Uterus (tissue), 4 donors: ENCODE results near the gene RNF123. TPM values are rescaled to one million over a fixed set of nuclear protein-coding genes. Genes with fewer than 3 reads are reported as not detected.
"Not testable (repeated sequence)": the region's sequence is repeated elsewhere in the genome, so short reads cannot be mapped to it uniquely, and the experiment has no call there.

ENCODE experiments used
- DNase-seq, 2 donors: peaks; one replicate each; pipeline ENCODE4 v3.0.0-alpha.2; 2019 to 2020
- H3K27ac ChIP-seq, 2 donors: fragments of 200-600 bp; sonication (generic); 1 replicate in 1 of 2; 2 replicates in 1 of 2; pipeline ENCODE4 v1.5.1; 2016 to 2018
- H3K27me3 ChIP-seq, 2 donors: fragments of 200-600 bp; sonication (generic); one replicate each; pipeline ENCODE4 v1.5.1; 2018 to 2019; ENCODE audit warnings: control low read depth in 1 of 2
- H3K36me3 ChIP-seq, 2 donors: fragments of 200-600 bp; sonication (generic); one replicate each; pipeline ENCODE4 v1.5.1; 2019; ENCODE audit warnings: control low read depth in 1 of 2
- H3K4me1 ChIP-seq, 2 donors: fragments of 200-600 bp; sonication (generic); one replicate each; pipeline ENCODE4 v1.5.1; 2018 to 2019; ENCODE audit warnings: control low read depth in 1 of 2
- H3K4me3 ChIP-seq, 2 donors: fragments of 200-600 bp; sonication (generic); 1 replicate in 1 of 2; 2 replicates in 1 of 2; pipeline ENCODE4 v1.5.1; 2018 to 2019; ENCODE audit warnings: mild to moderate bottlenecking in 1 of 2
- H3K9me3 ChIP-seq, 2 donors: fragments of 200-600 bp; sonication (generic); one replicate each; pipeline ENCODE4 v1.5.1; 2019; ENCODE audit warnings: control low read depth in 1 of 2
- POLR2A ChIP-seq, 2 donors: fragments of 450-650 bp; IDR thresholded peaks; one replicate each; pipeline ENCODE4 v1.6.1; 2016; ENCODE audit warnings: antibody characterized with exemption in 2 of 2, mild to moderate bottlenecking in 1 of 2, moderate library complexity in 1 of 2
- intact Hi-C: fragments of 100-400 bp; cut with DNase I; formaldehyde crosslinking; loops from one replicate; pipeline ENCODE4 v1.15.1; 2023; ENCODE audit warnings: low total_unique reads
- total RNA-seq, 4 donors: library from RNA; depleted of rRNA in 3 of 4; stranded (reverse); fragments of >200 nt in 3 of 4; gene quantifications; one replicate each; pipeline versions ENCODE4 v1.1.0 to v1.2.4, GENCODE V29; 2014 to 2023
- TF ChIP-seq, protein P1 (sequence below), 4 experiments: fragments of 200-600 bp in 2 of 4; fragments of 450-650 bp in 2 of 4; sonication (generic) in 2 of 4; IDR thresholded peaks; one replicate each; pipeline ENCODE4 v1.5.1; 2016 to 2019; ENCODE audit warnings: antibody characterized with exemption in 4 of 4, mild to moderate bottlenecking in 2 of 4, moderate library complexity in 1 of 4
- donor health status: DM: yes; HTN: yes; CAD: no.

Gene RNF123
- total RNA-seq, 4 donors from 2014 or later = 10.9 to 47.3 (median 25.3) TPM

DNA sequence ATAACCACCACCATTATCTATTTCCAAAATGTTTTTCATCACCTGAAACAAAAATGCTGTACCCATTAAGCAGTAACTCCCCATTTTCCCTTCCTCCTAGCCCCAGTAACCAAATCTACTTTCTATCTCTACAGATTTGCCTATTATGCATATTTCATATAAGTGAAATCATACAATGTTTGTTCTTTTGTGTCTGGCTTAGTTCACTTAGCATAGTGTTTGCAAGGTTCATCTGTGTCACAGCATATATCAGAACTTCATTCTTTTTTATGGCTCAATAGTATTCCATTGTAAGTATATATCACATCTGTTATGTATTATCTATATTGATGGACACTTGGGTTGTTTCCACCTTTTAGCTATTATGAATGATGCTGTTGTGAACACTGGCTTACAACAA, 51.1 kb downstream of the RNF123 start:
- no peaks in the 10 kb centered on the region for H3K36me3 ChIP-seq
- no peak for DNase-seq
- no peaks in the 10 kb centered on the region for H3K27me3 ChIP-seq
- H3K27ac ChIP-seq = no peak overlapping the region
- TF ChIP-seq, protein P1, sequence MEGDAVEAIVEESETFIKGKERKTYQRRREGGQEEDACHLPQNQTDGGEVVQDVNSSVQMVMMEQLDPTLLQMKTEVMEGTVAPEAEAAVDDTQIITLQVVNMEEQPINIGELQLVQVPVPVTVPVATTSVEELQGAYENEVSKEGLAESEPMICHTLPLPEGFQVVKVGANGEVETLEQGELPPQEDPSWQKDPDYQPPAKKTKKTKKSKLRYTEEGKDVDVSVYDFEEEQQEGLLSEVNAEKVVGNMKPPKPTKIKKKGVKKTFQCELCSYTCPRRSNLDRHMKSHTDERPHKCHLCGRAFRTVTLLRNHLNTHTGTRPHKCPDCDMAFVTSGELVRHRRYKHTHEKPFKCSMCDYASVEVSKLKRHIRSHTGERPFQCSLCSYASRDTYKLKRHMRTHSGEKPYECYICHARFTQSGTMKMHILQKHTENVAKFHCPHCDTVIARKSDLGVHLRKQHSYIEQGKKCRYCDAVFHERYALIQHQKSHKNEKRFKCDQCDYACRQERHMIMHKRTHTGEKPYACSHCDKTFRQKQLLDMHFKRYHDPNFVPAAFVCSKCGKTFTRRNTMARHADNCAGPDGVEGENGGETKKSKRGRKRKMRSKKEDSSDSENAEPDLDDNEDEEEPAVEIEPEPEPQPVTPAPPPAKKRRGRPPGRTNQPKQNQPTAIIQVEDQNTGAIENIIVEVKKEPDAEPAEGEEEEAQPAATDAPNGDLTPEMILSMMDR (IDR thresholded peaks at IDR 0.05) = no peak
- TF ChIP-seq POLR2A (IDR thresholded peaks at IDR 0.05) = no peak
- H3K9me3 ChIP-seq = no peaks in the 10 kb centered on the region
- no peak overlapping the region for H3K4me3 ChIP-seq
- intact Hi-C loops = no loop called here
- no peaks in the 10 kb centered on the region for H3K4me1 ChIP-seq

DNA sequence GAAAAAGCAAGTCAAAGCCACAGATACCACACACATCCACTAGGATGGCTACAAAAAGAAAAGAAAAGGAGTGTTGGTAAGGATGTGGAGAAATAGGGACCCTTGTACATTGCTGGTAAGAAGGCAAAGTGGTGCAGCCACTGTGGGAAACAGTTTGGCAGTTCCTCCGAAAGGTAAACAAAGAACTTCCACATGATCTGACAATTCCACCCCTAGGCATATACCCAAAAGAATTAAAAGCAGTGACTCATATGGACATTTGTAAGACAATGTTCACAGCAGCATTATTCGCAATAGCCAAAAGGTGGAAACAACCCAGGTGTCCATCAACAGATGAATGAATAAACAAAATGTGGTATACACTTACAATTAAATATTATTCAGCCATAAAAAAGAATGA, 56.6 kb downstream of the RNF123 start:
- no peak for DNase-seq
- intact Hi-C loops = no loop called here
- Histone ChIP-seq H3K27me3 (no peaks in the 10 kb centered on the region), H3K4me3 (no peak overlapping the region), H3K36me3 (no peaks in the 10 kb centered on the region), H3K9me3 (no peaks in the 10 kb centered on the region), H3K27ac (no peak overlapping the region), H3K4me1 (peaks cover 0 to 3% of the 10 kb centered on the region in 2 donors)
- TF ChIP-seq, protein P1 (IDR thresholded peaks at IDR 0.05) = no peak
- no peak for TF ChIP-seq POLR2A (IDR thresholded peaks at IDR 0.05)

DNA sequence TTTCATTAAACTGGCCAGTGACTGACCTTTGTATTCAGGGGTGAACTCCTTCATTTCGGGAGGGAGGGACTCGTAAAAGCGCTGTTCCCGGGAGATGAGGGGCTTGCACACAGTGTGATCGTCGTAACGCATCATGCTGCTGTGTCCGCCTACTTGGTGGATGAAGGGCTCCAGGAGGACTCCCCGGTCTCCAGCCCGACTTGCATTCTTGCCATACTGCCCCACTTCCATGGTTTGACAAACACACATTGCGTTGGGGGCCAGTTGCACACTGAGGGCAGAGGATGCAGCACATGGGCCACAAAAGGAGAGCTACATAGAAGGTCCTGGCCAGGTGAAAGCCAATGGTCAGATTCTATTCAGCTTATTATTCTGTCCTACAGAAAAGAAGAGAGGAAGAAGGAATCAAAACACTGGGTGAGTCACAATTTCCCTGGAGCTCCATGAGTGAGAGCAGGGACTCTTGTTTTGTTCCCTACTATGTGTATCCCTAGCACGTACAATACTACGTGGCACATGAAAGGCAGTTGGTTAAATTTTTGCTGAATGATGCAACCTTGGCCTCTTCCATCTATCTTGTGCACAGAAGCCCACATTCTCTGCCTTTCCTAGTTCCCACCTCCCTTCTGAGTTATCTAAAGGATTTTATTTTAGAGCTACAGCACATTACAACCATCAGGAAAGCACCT, 58.6 kb downstream of the RNF123 start:
- no peak for DNase-seq
- Histone ChIP-seq H3K9me3 (no peaks in the 10 kb centered on the region), H3K4me3 (no peak overlapping the region), H3K27ac (no peak overlapping the region), H3K36me3 (no peaks in the 10 kb centered on the region), H3K27me3 (no peaks in the 10 kb centered on the region), H3K4me1 (peaks cover 0 to 3% of the 10 kb centered on the region in 2 donors)
- no peak for TF ChIP-seq POLR2A (IDR thresholded peaks at IDR 0.05)
- intact Hi-C loops = no loop called here

DNA sequence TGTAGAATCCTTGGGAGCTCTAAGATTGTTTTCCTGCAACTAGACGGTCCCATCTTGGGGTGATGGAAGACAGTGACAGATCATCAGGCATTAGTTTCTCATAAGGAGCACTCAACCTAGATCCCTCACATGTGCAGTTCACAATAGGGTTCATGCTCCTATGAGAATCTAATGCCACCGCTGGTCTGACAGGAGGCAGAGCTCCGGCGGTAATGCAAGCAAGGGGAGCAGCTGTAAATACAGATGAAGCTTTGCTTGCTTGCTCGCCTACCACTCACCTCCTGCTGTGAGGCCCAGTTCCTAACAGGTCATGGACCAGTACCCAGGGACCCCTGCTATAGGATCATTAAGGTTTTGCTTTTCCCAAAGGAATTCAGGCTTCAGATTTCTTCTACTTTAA, 59.5 kb downstream of the RNF123 start:
- intact Hi-C loops, DNase-seq, H3K9me3 ChIP-seq, H3K4me1 ChIP-seq, H3K36me3 ChIP-seq, H3K27me3 ChIP-seq, H3K4me3 ChIP-seq, H3K27ac ChIP-seq: not testable (repeated sequence)

DNA sequence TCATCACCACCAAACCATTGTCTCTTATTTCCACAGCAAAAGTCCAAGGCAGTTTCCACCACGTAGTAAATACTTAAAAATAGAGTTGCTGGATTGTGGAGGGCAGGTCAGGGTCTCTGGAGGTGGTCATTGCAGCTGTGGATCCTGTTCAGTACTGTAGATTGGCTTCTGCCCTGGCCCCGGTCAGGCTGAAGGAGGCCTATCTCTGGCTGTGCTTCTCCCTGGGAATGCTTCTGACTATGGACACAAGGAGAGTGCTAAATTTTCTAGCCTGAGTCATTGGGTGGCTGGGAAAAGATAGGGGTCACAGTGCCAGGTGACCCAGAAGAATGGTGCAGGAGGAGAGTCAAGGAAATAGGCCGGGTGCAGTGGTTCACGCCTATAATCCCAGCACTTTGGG, 60.7 kb downstream of the RNF123 start:
- H3K4me3 ChIP-seq = no peak overlapping the region
- no peaks in the 10 kb centered on the region for H3K9me3 ChIP-seq
- H3K36me3 ChIP-seq = no peaks in the 10 kb centered on the region
- peaks cover 0 to 3% of the 10 kb centered on the region in 2 donors for H3K4me1 ChIP-seq
- TF ChIP-seq, protein P1 (IDR thresholded peaks at IDR 0.05) = no peak
- no peak for TF ChIP-seq POLR2A (IDR thresholded peaks at IDR 0.05)
- no peak overlapping the region for H3K27ac ChIP-seq
- no peaks in the 10 kb centered on the region for H3K27me3 ChIP-seq
- no peak for DNase-seq
- intact Hi-C loops = no loop called here

DNA sequence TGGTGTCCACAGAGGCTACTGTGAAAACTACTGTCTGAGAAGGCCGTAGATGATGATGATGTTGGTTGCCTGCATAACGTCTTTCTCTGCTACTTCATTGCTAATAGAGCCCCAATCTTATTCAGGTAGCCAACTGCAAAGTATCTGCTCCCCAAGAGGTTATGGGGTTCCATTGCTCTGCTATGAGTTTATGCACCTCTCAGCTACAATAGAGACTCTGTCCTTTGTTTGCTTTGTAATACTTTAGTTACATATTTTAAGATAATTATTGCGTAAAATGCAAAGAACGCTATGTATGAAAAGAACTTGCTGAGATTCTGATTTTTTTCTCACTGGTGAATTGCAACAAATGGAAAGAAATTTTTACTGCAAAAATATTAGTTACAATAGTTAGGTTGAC, 62.1 kb downstream of the RNF123 start:
- TF ChIP-seq, protein P1 (IDR thresholded peaks at IDR 0.05) = no peak
- no peak for TF ChIP-seq POLR2A (IDR thresholded peaks at IDR 0.05)
- Histone ChIP-seq H3K27me3 (no peaks in the 10 kb centered on the region), H3K9me3 (no peaks in the 10 kb centered on the region), H3K4me3 (no peak overlapping the region), H3K4me1 (peaks cover 0 to 9% of the 10 kb centered on the region in 2 donors), H3K27ac (no peak overlapping the region), H3K36me3 (no peaks in the 10 kb centered on the region)
- no peak for DNase-seq
- intact Hi-C loops = no loop called here
